C1 segment of cervical spinal cord (tissue), 14 donors: ENCODE measurements around the gene SHMT2.

Experiments used
- DNase-seq, 14 donors: peaks; one replicate each; lab custom pipeline; 2025; lab: John Stamatoyannopoulos, UW

SHMT2 gene

GRCh38 chr12:57213763-57214397, 15.6 kb upstream of the SHMT2 start:
- DNase-seq = peak in 2 of 14 donors; percentile 4 to 9

- peak in 5 of 14 donors; percentile 8 to 65 (median 19) for DNase-seq
Observed at GRCh38 chr12:57214398-57214781, 15.1 kb upstream of the SHMT2 start.

GRCh38 chr12:57215065-57215464, 14.4 kb upstream of the SHMT2 start:
- DNase-seq = no peak

GRCh38 chr12:57215668-57216013, 13.9 kb upstream of the SHMT2 start:
- peak in 1 of 14 donors; percentile 18 for DNase-seq

GRCh38 chr12:57216014-57216911, 13.2 kb upstream of the SHMT2 start, which contains the start of gene NXPH4:
Gene NXPH4 (plus strand): TSS chr12:57216794. CDS start chr12:57216970, 176 bp downstream.
- DNase-seq = peak in 1 of 14 donors; percentile 20

GRCh38 chr12:57216921-57217879, 12.3 kb upstream of the SHMT2 start:
- peak in 1 of 14 donors; percentile 52 for DNase-seq

GRCh38 chr12:57218030-57218853, 11.3 kb upstream of the SHMT2 start:
- no peak for DNase-seq

- DNase-seq = peak in 1 of 14 donors; percentile 19
Observed at GRCh38 chr12:57219205-57219992, 10.1 kb upstream of the SHMT2 start.

GRCh38 chr12:57219993-57220754, 9.3 kb upstream of the SHMT2 start:
- no peak for DNase-seq

GRCh38 chr12:57220770-57221168, 8.7 kb upstream of the SHMT2 start:
- DNase-seq = peak in 1 of 14 donors; percentile 23

GRCh38 chr12:57221169-57221917, 8.2 kb upstream of the SHMT2 start:
- peak in 1 of 14 donors; percentile 12 for DNase-seq

- no peak for DNase-seq
Observed at GRCh38 chr12:57222286-57223190, 7.0 kb upstream of the SHMT2 start.

GRCh38 chr12:57223191-57224165, 6.0 kb upstream of the SHMT2 start:
- DNase-seq = no peak

- no peak for DNase-seq
Observed at GRCh38 chr12:57224278-57224972, 5.1 kb upstream of the SHMT2 start.

- DNase-seq = peak in 1 of 14 donors; percentile 17
Observed at GRCh38 chr12:57224973-57225679, 4.4 kb upstream of the SHMT2 start.
